Measurements from ENCODE around the gene MLLT6. TPM values are rescaled to one million over a fixed set of nuclear protein-coding genes. Genes with fewer than 3 reads are reported as not detected.

Gene MLLT6
- polyA plus RNA-seq, 2 of the 4 experiments (the other 2 are of a cell fraction): 28.3 to 28.9 TPM

- no peak for TF ChIP-seq ZFP36 (IDR thresholded peaks at IDR 0.05; ENCODE audit: borderline replicate concordance, partially characterized antibody)
Observed at GRCh38 chr17:38731526-38732294, 26.6 kb downstream of the MLLT6 start (continued).

DNA sequence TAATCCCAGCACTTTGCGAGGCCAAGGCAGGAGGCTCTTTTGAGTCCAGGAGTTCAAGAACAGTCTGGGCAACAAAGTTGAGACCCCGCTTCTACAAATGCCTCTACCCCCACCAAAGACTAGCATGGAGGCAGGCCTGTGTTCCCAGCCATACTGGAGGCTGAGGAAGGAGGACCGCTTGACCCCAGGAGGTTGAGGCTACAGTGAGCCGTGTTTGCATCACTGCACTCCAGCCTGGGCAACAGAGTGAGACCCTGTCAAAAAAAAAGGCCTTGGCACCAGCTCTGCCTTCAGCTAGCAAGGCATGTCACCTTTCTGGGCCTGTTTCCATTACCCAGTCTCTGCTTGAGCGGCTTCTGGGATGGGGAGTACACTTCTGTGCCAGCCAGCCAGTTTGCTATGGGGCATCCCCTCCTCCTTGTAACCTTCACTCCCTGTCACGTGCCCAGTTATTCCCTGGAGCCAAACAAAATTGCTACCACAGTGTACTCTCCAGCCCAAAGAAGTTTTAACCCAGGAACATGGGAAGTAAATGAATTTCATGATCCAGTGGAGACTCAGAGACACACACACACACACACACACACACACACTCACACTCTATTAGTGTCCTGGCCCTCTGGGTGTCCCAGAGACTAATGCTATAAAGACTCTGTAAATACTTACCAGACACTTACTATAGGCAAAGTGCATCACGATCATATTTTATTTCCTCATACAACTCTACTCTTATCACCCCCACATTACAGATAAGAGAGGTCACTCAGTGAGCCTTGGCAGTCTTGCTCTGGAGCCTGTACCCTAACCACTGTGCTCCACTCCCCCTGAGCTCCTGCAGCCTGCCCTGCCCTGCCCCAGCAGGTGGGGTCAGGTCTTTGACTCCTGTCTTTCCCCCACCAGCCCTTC lies 27.6 kb downstream of the MLLT6 start:
- no peak for FAIRE-seq
- Histone ChIP-seq H3K9me3 (no peaks in the 10 kb centered on the region), H3K4me3 (no peak overlapping the region), H3K4me1 (peaks cover 41% of the 10 kb centered on the region), H3K27ac (no peak overlapping the region), H3K4me2 (peak overlapping the region; percentile 91; the same call in 2 of the 3 replicates)
- POLR2A ChIA-PET: no interaction called here
- whole genome bisulfite sequencing (ENCODE audit: missing lambda C conversion rate): 90% methylated on average over 7 of the region's 7 CpGs
- CTCF ChIA-PET: interaction anchor here (0.9 to 5.7 kb wide), 10 partner anchors 7 to 175 kb away, joined by 3 to 107 read pairs (median 9); partner anchors contain the start of genes EPOP and PCGF2
- DNase-seq (ENCODE audit: low read depth in 1 of 2, low spot score in 1 of 2): no peak
- TF ChIP-seq, protein P1, sequence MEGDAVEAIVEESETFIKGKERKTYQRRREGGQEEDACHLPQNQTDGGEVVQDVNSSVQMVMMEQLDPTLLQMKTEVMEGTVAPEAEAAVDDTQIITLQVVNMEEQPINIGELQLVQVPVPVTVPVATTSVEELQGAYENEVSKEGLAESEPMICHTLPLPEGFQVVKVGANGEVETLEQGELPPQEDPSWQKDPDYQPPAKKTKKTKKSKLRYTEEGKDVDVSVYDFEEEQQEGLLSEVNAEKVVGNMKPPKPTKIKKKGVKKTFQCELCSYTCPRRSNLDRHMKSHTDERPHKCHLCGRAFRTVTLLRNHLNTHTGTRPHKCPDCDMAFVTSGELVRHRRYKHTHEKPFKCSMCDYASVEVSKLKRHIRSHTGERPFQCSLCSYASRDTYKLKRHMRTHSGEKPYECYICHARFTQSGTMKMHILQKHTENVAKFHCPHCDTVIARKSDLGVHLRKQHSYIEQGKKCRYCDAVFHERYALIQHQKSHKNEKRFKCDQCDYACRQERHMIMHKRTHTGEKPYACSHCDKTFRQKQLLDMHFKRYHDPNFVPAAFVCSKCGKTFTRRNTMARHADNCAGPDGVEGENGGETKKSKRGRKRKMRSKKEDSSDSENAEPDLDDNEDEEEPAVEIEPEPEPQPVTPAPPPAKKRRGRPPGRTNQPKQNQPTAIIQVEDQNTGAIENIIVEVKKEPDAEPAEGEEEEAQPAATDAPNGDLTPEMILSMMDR (IDR thresholded peaks at IDR 0.05): no peak
- TF ChIP-seq, protein P2, sequence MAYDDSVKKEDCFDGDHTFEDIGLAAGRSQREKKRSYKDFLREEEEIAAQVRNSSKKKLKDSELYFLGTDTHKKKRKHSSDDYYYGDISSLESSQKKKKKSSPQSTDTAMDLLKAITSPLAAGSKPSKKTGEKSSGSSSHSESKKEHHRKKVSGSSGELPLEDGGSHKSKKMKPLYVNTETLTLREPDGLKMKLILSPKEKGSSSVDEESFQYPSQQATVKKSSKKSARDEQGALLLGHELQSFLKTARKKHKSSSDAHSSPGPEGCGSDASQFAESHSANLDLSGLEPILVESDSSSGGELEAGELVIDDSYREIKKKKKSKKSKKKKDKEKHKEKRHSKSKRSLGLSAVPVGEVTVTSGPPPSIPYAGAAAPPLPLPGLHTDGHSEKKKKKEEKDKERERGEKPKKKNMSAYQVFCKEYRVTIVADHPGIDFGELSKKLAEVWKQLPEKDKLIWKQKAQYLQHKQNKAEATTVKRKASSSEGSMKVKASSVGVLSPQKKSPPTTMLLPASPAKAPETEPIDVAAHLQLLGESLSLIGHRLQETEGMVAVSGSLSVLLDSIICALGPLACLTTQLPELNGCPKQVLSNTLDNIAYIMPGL (CRISPR knock-in tag; IDR thresholded peaks at IDR 0.05; ENCODE audit: borderline replicate concordance): no peak
- TF ChIP-seq NR3C1 (IDR thresholded peaks at IDR 0.05) (no peak), CHD4 (IDR thresholded peaks at IDR 0.05; ENCODE audit: borderline replicate concordance) (no peak), POLR2AphosphoS2 (conservative IDR thresholded peaks at IDR 0.05; ENCODE audit: low read length) (0 out of 2 replicates have a peak, but pooled peaks have one; percentile 44), ZC3H11A (IDR thresholded peaks at IDR 0.05) (no peak), NFE2L2 (conservative IDR thresholded peaks at IDR 0.05; ENCODE audit: low read length) (0 out of 2 replicates have a peak, but pooled peaks have one; percentile 0)
- ATAC-seq: no peak

DNA sequence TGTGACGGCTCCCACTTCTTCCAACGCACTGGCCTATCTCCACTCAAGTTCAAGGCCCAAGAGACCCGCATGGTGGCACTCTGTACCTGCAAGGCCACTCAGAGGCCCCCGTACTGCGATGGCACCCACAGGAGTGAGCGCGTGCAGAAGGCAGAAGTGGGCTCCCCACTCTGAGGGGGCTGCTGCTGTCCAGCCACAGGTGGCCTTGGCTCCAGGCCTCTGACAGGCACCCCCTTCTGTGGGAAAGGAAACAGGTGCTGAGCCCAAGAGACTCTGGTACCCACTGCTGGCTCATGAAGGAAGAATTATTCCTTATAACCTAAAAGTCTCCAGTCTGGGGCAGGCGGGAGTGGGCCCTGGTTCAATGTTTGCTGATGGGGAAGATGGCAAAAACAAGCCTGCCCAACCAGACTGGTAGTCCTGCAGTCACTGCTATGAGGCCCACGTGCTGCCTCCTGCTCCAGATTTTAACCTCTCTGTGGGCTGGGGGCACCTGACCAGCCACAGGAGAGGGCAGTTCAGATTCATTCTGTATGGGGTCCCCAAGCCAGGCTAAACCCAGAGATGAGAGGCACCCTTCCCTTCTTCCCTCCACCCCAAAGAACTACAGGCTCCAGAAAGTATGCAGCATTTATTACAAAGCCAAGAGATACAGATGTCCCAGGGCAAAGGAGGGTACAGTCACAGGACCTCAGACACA lies 28.4 kb downstream of the MLLT6 start:
- no peak overlapping the region for H3K4me2 ChIP-seq
- DNase-seq (ENCODE audit: low read depth in 1 of 2, low spot score in 1 of 2) (no peak), FAIRE-seq (no peak), ATAC-seq (no peak)
- WGBS (ENCODE audit: missing lambda C conversion rate): 83% methylated on average over 9 of the region's 9 CpGs
- H3K27ac ChIP-seq: 0 out of 6 replicates have a peak overlapping the region, but pooled peaks of 1 of the 2 experiments have one; percentile 4
- ChIA-PET POLR2A (no interaction called here), CTCF (interaction anchor here (0.6 to 5.7 kb wide), 12 partner anchors 8 to 178 kb away, joined by 3 to 107 read pairs (median 13); partner anchors contain the start of genes EPOP and PCGF2)
- TF ChIP-seq GATA3 (IDR thresholded peaks at IDR 0.05; ENCODE audit: borderline replicate concordance): no peak
- 0 out of 2 replicates have a peak, but pooled peaks have one; percentile 2 for TF ChIP-seq POLR2AphosphoS2 (conservative IDR thresholded peaks at IDR 0.05; ENCODE audit: low read length)
- H3K4me1 ChIP-seq: peaks cover 41% of the 10 kb centered on the region
- no peak overlapping the region for H3K4me3 ChIP-seq
- H3K9me3 ChIP-seq: no peaks in the 10 kb centered on the region

Data from A549 (cell line).